HG03457 (cell line): Measurements from ENCODE around the gene STEEP1.
A peak's percentile ranks its signal among the peaks of the same experiment; 100 is the strongest.

ENCODE experiments used
- ATAC-seq: cut with Tn5 transposase; IDR thresholded peaks from one replicate; pipeline ENCODE4 v1.9.1; 2021; ENCODE audit warnings: moderate number of reproducible peaks; ENCODE audit not compliant: unreplicated experiment

Gene STEEP1

DNA sequence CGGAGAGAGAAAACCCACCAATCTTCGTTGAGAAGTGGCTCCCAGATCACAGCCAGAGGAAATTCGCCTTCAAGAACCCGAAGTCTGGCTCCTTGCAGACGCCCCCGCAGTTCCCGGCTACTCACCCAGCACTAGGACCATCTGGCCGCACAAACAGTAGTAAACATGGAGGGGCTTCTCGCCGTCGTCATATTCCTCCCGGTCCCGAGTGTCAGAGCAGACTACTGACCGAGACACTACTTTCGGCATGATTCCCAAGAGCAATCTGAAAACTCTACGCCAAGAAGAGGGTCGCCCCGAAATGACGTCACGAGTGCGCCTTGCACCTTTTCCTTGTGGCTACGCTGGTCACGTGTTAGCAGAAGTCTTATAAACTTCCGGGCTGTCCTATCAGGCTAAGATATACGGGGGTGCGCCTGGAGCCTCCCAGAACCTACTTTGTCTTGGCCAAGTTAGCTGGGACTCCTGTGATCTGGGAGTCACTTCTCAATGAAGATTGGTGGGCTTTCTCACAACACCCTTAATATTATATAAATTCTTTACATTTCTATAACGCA lies at the start of gene STEEP1:
Gene STEEP1, minus strand, starts transcription at position 303 of the 557 bp plus-strand sequence. Its CDS starts 54 bp downstream, at position 249.
- ATAC-seq = peak; percentile 71

DNA sequence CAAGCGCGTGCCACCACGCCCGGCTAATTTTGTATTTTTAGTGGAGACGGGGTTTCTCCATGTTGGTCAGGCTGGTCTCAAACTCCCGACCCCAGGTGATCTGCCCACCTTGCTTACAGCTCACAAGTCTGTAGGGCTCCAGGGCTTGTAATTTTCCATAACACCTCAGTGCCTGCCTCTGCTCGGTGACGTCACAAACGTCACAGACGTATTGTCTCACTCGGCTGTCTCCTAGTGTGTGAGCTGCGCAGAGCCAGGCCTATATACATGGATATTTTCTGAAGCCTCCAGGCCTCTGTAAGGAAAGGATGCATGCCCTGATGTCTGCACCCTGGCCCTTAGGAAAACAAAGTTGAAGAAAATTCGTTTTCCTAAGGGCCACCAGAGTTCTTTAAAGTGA lies 49.6 kb upstream of the STEEP1 start:
- no peak for ATAC-seq

DNA sequence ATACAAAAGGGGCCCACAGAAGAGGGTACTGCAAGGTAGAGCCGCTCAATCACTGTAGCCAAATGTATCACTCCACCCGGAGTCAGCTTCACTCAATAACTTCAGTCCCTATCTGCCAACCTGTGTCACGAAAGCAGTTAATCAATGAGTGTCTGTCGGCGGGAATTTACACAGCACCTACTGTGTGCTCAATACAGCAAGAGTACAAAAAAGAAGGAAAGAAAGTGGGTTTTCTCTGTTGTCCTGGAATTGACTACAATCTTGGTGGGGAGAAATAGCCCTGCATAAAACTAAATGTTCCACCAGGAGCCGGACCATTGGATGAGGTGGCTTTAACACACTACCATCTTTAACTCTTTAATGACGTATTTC lies 41.8 kb upstream of the STEEP1 start:
- ATAC-seq = no peak

DNA sequence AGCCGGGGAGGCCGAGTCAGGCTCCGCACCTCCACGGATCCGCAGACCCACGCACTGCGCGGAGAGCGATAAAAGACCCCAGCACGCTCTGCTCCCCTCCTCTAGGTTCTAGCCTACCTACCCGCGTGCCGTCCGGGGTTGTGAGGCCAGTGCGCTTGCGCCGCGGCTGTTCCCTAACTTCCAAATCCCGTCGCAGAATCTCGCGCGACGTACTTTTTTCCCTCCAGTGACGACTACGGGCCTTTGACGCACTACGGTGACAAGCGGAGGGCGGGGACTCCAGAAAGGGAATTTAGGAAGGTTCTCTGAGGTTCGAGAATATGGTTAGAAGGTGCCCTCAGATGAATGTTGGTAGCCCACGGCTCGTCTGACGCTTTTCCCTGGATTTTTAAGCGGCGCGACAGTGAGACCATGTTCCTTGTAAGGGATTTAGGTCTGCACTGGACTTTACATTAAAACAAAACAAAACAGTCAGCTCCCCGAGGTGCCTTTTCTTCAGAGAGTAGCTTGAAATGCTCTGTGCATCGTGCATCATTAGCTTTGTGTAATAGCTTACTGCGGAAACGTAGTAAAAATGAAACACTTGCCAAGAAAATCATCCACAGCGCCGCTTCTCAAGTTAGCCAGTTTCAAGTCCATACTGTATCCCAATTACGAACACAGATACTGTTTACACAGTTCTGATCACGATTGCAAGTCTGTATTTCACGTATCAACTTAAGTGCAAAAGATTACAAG lies 41.2 kb upstream of the STEEP1 start, which contains the start of gene NKRF:
Gene NKRF, minus strand, starts transcription at position 145 of the 738 bp plus-strand sequence.
- peak; percentile 74 for ATAC-seq

DNA sequence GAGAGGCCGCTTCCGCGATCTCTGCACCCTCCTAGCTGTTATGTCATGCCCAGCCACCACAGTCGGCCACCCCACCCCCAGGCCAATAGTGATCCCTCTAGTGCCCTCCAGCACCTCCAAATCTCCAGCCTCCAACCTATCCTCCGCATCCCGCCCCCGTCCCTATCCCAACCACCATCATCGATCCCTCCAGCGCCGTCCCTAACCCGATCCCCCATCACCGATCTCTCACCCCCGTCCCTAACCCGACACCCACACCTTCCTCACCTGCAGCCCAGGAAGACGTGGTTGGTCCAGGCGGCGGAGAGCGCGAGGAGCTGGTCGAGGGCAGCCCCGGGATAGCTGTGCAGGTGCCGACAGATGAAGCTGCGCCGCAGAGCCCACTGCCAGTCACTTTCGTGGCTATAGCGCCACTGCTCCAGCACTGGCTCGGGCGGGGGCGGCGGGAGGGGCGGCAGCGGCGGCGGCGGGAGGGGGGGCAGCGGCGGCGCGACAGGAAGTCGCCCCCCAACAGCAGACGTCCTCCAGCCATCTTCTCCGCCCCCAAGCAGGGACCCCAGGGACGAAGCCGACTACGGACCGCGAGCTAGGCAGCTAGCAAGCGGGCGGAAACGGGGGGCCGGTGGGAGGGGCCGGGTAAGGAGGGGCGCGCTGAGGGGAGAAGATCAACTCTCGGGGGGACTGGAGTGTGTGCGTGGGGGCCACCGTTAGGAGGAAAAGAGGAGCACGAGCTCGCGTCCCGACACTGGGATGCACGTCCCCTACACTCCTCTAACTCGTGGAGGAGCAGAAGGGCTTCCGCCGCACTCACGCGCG lies 40.5 kb upstream of the STEEP1 start:
- peak; percentile 17 for ATAC-seq

- no peak for ATAC-seq
Measured at GRCh38 chrX:119604766-119605463, 39.7 kb upstream of the STEEP1 start.

DNA sequence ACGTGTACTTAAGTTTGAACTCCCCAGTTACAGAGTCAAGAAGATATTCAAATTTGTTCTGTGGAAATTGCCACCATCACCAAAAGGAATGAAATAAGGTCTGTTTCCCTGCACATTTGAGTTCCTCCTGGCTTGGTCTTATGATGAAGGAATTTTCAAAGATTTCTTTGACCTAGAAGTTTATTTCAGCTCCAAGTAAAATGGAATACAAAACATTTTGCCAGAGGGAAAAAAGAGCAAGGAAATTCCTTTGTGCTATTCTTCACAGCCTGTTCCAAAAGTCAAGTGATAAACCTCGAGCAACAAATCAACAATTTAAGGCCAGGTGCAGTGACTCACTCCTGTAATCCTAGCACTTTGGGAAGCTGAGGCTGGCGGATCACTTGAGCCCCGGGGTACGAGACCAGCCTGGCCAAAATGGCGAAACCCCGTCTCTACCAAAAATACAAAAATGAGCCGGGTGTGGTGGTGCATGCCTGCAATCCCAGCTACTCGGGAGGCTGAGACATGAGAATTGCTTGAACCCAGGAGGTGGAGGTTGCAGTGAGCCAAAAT lies 37.6 kb upstream of the STEEP1 start:
- no peak for ATAC-seq

DNA sequence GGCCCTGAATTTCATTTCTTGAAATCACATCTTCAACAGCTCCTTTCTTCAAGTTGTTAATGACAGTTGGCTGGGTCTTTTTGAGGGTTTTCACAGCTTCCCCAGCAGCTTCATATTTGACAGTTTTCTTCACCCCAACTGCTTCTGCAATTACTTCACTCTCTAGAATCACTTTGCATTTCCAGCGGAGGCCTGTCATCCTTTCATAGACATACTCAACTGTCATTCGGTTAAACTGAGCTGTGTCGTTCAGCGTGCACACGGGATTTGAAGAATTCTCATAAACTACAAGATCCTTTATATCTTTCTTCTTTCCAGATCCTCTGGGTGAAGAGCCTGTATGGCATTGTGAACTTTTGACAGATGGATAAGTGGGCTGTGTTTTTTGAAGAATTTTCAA lies 24.6 kb upstream of the STEEP1 start:
- ATAC-seq = no peak

DNA sequence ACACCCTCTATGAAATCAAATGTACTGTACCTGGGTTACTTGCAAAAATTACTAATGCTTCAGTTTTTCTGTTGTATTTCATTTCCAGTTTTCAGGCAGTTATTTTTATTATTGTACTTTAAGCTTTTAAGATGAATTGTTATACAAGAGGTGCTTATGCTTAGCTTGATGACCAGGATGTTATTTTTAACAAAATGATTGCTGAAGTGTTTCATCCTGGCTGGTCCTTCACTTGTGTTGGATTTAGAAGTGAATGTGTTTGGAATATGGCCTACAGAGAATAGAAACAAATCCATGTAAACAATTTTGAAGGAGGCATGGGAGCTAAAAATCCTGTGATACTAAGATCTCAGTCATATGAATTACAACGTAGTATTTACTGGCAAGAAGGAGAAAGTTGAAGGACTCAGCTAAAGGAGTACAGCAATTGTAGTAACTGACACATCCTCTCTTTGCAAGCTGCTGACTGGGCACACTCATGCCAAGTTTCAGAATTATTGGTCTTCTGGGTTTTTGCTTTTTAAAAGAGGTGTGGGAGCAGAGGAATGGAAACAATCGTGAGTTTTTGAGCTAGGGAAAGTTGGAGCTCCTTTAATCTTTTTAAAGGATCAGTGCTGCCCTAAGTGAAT lies 18.3 kb upstream of the STEEP1 start:
- ATAC-seq = no peak

GRCh38 chrX:119579414-119579813 lies 14.2 kb upstream of the STEEP1 start:
- no peak for ATAC-seq

- ATAC-seq = peak; percentile 74
Measured at GRCh38 chrX:119574394-119575266, 9.4 kb upstream of the STEEP1 start, which contains the start of gene UBE2A. UBE2A (plus strand) TSS chrX:119574563; CDS start chrX:119574712, 149 bp downstream.

DNA sequence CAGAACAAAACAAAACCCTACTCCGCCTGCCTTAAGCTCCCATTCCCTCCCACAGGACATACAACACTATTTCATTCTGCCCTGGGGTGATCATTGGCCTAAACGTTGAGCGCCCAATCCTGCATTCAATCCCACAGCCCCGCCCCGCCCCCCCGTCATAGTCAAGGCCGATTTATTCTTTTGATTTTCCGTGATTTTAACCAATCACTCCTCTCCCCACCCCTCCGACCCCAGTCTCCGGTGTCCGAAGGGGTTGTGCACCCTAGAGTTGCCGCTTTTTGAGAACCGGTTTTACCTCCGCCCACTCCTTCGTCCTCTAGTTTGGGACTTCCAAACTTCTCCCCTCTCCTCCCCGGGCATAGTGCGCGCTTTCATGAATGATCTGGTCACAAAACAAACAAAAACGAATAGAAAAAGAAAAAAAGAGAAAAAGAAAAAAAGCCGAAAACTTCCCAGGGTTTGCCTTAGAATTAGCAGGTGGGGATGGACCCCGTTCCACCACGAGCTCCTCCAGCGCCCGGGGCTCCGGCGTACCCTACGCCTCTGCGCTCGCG lies 8.7 kb upstream of the STEEP1 start:
- no peak for ATAC-seq

GRCh38 chrX:119573222-119573621 lies 8.0 kb upstream of the STEEP1 start:
- ATAC-seq = no peak

GRCh38 chrX:119570351-119570835 lies 5.2 kb upstream of the STEEP1 start:
- ATAC-seq = no peak

DNA sequence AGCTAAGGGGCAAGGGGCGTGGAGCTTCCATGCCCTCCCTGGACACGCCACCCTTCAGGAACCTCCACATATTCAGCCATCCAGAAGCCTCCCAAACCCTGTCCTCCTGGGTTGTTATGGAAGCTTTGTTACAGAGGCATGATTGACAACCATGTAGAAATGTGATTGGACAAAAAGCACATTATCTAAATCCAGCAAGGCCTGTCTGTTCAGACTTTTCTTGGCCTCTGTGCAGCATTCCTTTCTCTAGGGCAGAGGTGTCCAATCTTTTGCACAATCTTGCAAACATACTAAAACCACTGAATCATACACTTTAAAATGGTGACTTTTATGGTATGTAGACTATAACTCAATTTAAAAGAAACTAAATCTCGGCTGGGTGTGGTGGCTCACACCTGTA lies 12.7 kb downstream of the STEEP1 start:
- ATAC-seq = no peak

DNA sequence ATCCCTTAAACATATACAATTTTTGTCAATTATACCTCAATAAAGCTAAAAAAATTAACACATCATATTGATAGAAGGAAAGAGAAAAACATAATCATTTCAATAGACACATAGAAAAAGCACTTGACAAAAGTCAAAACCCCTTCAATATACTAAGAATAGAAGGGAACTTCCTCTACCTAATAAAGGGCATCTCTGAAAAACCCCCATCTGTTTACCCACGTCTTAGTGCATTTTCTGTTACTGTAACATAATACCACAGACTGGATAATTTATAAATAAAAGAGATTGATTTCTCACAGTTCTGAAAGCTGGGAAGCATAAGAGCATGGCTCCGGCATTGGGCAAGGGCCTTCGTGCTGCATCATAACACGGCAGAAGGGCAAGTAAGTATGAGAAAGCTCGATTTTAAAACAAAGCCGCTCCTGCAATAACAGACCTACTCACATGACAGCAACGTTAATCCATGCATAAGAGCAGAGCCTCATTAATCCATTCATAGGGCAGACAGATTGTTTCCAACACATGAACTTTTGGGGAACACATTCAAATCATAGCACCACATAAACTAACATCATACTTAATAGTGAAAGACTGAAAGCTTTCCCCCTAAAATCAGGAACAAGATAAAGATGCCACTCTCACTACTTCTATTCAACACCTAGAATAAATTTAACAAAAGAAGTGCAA lies 15.7 kb downstream of the STEEP1 start:
- ATAC-seq = no peak

GRCh38 chrX:119541188-119541587 lies 24.0 kb downstream of the STEEP1 start:
- no peak for ATAC-seq

DNA sequence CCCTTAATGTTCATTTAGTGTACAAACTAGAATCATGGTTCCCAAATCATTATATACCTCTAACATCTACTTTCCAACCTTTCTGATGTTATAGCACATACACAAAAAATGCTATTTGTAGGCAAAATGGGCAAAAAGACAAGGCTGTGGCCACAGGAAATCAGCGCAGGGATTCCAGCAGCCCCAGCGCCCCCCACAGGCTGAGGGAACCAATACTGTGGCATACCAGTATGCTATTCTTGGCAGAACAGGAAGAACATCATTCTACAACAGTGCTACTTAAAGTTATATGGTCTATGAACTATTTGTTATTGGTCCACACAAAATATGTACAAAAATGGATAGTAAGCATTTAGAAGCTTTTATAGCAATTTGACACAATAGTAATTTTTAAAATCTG lies 25.3 kb downstream of the STEEP1 start:
- no peak for ATAC-seq
